Mammary epithelial cell (primary cell): ENCODE results near the gene JAK3.

ENCODE experiments used
- EZH2 ChIP-seq: IDR thresholded peaks from 2 replicates; pipeline ENCODE4 v1.6.1; 2012; ENCODE audit warnings: low read length, inconsistent platforms, borderline replicate concordance
- TF ChIP-seq, protein P1 (sequence below), 2 donors: IDR thresholded peaks in 1 of 2; conservative IDR thresholded peaks in 1 of 2; 2 replicates each; pipeline ENCODE4 v1.5.1; 2011 to 2012; ENCODE audit warnings: inconsistent platforms in 2 of 2, low read length in 2 of 2, mild to moderate bottlenecking in 2 of 2, control low read depth in 1 of 2, low read depth in 1 of 2; ENCODE audit not compliant: insufficient read depth in 1 of 2; ENCODE audit errors: extremely low read depth in 1 of 2

DNA sequence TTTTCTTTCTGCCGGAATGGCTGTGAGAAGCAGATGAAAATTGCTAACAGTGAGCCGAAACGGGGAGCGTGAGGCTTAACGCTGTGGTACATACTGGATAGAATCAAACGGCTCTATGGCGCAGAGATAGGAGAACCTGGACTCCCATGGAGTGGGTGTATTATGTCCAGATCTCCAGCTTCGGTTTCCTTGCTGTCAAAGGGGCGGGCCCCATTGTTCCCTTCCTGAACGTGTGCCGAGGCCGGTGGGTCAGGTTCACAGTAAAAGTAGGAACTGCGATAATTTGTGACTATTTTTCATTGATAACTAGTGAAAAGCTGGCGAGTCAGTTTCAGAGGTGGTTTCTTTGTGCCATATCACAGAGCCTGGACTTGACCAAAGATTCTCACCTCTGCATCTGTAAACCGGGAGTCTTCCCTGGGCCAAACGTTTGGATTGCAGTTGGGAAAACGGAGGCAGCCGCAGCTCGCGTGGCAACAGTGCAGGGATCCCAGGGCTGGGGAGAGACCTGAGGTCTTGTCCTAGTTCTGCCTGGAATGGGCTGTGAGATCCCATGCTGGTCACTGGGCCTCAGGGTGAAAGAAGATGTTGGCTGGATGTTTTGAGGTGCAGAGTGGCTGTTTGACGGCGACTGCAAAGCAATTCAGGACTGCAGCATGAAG, 12.7 kb upstream of the JAK3 start:
- TF ChIP-seq, protein P1, sequence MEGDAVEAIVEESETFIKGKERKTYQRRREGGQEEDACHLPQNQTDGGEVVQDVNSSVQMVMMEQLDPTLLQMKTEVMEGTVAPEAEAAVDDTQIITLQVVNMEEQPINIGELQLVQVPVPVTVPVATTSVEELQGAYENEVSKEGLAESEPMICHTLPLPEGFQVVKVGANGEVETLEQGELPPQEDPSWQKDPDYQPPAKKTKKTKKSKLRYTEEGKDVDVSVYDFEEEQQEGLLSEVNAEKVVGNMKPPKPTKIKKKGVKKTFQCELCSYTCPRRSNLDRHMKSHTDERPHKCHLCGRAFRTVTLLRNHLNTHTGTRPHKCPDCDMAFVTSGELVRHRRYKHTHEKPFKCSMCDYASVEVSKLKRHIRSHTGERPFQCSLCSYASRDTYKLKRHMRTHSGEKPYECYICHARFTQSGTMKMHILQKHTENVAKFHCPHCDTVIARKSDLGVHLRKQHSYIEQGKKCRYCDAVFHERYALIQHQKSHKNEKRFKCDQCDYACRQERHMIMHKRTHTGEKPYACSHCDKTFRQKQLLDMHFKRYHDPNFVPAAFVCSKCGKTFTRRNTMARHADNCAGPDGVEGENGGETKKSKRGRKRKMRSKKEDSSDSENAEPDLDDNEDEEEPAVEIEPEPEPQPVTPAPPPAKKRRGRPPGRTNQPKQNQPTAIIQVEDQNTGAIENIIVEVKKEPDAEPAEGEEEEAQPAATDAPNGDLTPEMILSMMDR (conservative IDR thresholded peaks at IDR 0.05 in 1 of 2, IDR thresholded peaks at IDR 0.05 in 1 of 2; ENCODE audit: extremely low read depth in 1 of 2, insufficient read depth in 1 of 2, low read depth in 1 of 2, low read length in 2 of 2): no peak
- TF ChIP-seq EZH2: no peak
